Peyer's patch (tissue), 4 donors: ENCODE measurements around the gene ITM2C.
A peak's percentile ranks its signal among the peaks of the same experiment; 100 is the strongest.

Experiments
- POLR2A ChIP-seq, 2 donors: fragments of 450-650 bp; IDR thresholded peaks; one replicate each; pipeline ENCODE4 v1.5.1; 2017; ENCODE audit warnings: antibody characterized with exemption in 2 of 2, mild to moderate bottlenecking in 2 of 2, moderate library complexity in 2 of 2
- TF ChIP-seq, protein P1 (sequence below), 6 experiments: fragments of 450-650 bp in 4 of 6; fragments of 200-600 bp in 2 of 6; sonication (generic) in 1 of 6; IDR thresholded peaks; one replicate each; pipeline ENCODE4 v1.5.1; 2017 to 2019; ENCODE audit warnings: antibody characterized with exemption in 6 of 6, mild to moderate bottlenecking in 3 of 6, moderate library complexity in 1 of 6

DNA sequence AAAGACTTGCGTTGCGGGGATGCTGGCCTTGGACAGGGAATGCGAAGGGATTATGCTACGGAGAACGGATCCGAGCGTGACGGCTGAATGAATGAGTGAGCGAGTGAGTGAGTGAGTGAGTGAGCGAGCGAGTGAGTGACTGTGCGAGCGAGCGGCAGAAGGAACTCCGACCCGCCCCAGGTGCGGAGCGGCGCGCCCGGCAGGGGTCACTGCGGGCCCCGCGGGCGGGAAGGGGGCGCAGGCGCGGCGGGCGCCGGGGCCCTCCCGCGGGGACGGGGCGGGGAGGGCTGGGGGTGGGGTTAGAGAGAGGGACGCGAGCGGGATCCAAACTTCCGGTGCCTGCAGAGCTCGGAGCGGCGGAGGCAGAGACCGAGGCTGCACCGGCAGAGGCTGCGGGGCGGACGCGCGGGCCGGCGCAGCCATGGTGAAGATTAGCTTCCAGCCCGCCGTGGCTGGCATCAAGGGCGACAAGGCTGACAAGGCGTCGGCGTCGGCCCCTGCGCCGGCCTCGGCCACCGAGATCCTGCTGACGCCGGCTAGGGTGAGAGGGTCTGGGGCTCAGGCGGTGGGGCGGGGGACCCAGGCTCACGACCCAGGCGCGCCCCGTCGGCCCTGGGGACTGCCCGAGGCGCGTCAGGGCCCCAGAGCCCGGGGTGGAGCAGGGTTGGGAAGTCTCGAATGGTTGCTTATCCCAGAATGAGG, at the start of gene ITM2C:
- peak; percentile 89 to 94 for TF ChIP-seq POLR2A (IDR thresholded peaks at IDR 0.05)
- TF ChIP-seq, protein P1, sequence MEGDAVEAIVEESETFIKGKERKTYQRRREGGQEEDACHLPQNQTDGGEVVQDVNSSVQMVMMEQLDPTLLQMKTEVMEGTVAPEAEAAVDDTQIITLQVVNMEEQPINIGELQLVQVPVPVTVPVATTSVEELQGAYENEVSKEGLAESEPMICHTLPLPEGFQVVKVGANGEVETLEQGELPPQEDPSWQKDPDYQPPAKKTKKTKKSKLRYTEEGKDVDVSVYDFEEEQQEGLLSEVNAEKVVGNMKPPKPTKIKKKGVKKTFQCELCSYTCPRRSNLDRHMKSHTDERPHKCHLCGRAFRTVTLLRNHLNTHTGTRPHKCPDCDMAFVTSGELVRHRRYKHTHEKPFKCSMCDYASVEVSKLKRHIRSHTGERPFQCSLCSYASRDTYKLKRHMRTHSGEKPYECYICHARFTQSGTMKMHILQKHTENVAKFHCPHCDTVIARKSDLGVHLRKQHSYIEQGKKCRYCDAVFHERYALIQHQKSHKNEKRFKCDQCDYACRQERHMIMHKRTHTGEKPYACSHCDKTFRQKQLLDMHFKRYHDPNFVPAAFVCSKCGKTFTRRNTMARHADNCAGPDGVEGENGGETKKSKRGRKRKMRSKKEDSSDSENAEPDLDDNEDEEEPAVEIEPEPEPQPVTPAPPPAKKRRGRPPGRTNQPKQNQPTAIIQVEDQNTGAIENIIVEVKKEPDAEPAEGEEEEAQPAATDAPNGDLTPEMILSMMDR (IDR thresholded peaks at IDR 0.05), result peak in 5 of 6 experiments; percentile 35 to 71 (median 55)
